SHP77 (cell line): Measurements from ENCODE around the gene PHLPP1.

Experiments
- DNase-seq, 2 experiments: peaks; one replicate each; lab custom pipeline; 2025; lab: John Stamatoyannopoulos, UW

PHLPP1 gene

DNA sequence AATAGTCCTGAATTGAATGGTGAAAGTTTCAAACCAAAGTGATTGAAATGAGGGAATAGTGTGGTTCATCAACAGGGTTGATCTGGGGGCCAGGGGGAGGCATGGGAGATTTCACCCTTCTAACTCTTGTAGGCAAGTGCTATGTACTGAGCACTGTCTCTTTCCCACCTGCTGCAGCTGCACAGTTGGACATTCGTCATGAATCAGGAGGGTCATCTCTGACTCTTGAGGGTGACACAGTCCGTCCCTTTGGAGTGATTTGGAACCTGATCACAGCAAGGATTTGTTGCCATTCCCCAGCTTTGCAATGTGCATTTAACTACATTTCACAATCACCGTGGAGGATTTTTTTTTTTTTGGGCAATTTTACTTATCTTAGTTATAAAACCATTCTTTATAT, 224.6 kb downstream of the PHLPP1 start:
- DNase-seq = peak; percentile 79 to 83

DNA sequence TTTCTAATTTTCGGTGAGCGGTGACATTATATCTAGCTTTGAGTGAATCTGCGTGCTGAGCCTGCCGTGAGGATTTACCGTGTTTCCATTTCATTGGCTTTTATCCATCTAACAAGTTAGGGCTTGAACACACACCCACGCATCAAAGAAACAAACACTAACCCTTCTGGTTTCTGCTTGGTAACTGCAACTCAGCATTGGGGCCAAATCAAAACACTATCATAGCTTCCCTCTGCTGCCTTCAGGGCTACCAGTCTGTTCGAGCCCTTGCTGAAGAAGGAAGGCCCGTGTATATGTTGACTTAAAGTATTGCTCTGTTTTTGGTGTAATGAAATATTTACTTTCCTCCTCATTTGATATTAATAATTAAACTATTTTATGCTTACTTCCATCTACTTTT, 227.2 kb downstream of the PHLPP1 start:
- no peak for DNase-seq

DNA sequence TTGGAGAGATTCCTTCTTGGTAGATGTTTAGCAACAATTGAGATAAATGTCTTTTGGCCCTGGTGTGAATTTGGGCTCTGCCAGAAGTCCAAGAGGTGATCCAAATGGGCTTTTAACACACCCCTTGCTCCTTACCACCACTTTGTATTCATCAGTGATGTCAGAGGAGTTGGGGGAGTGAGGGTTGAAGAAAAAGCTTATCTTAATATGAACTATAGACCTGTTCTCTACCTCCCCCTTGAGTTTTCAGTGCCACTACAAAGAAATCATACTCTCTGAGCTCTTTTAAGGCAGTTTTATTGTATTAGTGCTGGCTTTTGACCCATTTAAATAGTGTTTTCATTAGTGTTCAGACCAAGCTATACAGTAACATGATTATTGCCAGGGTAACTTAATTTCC, 229.1 kb downstream of the PHLPP1 start:
- no peak for DNase-seq

DNA sequence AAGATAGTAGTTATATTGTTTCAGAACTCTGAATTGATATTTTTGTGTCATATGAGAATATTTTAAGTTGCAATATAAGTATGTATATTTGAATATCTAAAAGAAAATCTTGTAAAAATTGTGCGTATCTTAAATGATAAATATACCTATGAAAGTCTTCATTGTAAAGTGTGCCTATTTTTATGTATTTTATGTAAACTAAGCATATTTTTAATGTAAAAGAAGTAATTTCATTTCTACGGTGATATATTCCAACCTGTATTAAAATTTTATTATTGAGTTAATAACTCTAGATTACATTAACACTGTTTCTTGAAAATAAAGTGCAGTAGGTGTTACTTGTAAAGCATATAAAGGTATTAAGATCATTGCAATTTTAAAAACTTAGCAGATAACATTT, 233.4 kb downstream of the PHLPP1 start:
- DNase-seq = no peak

DNA sequence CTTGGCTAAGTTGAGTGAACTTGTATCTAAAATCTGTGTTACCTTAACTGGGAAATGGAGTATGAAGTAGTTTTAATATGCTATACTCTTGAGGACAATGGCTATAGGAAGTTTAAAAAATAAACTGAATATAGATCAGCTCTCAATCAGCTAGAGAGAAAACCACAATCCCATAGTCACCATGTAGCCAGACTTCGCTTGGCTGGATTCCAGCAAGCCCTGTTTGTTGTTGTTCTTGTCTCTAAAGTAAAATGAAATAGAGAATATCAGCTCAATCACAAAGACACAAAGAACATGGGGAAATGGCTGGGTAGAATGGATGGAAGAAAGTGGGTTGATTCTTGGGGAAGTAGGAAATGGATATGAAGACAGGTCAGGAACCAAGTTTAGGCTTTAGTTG, 234.9 kb downstream of the PHLPP1 start:
- no peak for DNase-seq

DNA sequence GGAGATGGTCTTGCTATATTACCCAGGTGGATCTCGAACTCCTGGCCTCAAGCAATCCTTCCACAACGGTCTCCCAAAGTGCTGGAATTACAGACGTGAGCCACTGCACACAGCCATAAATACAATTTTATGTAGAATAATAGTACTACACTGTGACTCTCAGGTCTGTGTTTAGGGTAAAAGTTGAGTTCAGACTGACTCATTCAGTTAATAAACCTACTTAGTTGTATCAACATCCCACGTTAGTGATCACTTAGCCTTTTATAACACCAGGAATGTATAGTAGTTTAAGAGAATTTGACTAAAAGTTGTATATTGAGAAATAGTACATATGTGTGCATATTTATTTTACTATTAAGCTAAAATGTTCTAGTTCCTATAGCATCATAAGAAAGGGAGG, 237.5 kb downstream of the PHLPP1 start:
- no peak for DNase-seq

DNA sequence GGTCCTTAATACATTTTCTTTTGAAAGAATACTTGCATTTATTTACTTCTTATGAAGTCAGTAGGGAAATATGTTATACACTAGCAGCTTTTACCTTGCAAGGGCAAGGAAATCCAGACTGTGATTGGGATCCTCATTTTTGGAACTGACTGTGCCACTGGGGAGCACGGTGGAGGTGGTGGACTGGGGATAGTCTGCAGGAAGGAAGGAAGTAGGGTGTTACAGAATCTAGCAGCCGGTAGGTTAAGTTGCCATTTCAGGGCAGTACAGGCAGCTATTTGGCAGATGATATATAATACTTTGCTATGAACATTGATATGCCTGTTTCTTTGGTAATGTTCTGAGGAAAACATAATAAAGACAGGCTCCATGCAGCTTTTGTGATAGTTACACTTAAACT, 238.3 kb downstream of the PHLPP1 start:
- no peak for DNase-seq

DNA sequence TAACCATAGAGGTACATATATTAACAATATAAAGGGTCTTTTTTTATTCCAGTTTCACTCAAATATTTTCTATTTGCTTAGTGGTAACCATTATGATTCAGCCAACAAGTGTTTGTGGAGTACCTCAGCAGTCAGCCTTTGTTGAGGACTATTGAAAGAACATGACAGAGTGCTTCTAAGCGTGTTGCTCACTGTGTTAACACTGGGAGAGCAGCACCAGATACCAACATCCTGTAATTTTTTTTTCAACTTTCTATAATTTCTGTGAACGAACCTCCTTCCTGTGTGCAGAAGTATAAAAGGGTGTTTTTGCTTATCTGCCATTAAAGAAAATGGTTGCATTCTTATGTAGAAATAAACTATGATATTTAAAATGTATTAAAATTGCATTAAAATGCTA, 239.0 kb downstream of the PHLPP1 start:
- DNase-seq = peak in 1 of 2 experiments; percentile 37

DNA sequence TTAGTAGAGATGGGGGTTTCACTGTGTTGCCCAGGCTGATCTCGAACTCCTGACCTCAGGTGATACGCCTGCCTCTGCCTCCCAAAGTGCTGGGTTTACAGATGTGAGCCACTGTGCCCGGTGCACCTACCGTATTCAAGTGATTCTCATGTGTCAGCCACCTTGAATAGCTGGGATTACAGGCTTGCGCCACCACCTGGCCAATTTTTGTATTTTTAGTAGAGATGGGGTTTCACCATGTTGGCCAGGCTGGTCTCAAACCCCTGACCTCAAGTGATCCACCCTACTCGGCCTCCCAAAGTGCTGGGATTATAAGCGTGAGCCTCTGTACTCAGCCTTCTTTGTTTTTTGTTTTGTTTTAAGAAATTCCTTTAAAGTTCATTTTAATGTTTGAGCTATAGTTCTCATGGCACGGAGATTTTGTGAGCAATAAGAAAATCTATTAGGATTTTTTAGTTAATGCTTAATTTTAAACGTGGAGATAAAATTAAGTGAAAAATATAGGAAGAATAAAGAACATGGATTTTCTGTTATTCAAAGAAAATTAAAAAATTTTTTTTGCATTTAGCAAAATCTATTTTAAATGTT, 242.6 kb downstream of the PHLPP1 start:
- DNase-seq = peak; percentile 48 to 62

DNA sequence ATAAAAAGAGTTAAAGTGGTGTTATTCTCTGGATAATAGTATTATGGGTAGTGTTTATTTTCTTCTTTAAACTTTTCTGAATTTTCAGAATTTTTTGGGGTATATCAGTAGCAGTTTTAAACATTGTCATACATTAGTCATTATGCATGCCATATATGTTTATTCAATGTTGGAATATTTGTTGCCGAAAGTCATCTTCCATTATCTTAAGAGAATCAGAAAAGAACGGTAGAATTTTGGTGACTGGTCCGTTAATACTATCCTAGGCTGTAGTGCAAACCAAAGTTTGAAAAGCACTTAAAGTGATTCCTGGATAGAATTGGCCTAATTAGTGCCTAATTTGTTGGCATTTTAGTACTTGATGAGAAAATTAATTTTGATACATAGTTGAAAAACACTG, 244.1 kb downstream of the PHLPP1 start:
- no peak for DNase-seq

DNA sequence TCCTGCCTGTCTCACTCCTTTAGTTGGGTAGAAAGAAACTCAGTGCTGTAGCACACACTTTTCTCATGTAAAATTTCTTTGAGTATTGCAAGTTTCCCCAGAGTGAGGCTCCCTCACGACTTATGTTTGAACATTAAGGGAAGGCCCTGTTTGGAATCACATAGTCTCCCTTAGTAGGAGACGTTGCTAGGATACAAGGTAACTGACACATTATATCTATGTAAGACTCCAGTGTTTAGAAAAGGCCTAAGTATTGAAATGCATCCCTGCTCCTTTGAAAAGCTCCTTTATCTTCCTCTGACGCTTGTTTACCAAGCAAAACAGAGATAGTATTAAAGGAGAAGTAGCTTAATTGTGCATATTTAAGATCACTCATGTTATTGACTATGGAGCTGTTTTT, 248.2 kb downstream of the PHLPP1 start:
- DNase-seq = no peak

DNA sequence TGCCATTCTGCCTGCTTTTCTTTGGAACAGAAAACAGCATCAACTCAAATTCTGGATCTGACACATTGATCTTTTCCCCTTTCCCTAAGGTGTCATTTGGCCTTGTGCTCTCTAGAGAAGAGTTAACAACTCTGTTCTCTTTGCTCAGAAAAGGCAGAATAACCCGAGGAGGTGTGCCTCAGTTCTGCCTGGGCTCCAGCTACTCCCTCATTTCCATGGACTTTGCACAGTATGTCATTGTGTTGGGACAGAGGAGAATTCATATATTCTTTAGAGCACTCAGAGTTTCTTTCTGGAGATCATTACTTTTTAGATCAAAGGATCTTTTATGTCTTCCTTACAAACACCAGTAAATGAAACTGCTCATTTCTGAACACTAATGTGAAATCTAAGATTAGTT, 249.1 kb downstream of the PHLPP1 start:
- no peak for DNase-seq

DNA sequence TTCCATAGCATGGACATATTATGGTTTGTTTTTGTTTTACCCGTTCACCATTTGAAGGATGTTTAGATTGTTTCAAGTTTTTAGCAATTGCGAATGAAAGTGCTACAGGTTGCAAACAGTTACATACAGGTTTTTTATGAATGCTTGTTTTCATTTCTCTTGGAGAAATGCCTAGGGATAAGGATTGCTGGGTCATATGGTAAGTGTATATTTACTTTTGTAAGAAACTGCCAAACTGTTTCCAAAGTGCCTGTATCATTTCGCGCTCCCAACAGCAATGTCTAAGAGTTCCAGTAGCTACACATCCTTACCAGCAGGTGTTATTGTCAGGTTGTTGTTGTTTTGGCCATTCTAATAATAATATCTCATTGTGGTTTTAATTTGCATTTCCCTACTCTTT, 251.7 kb downstream of the PHLPP1 start:
- DNase-seq = no peak

DNA sequence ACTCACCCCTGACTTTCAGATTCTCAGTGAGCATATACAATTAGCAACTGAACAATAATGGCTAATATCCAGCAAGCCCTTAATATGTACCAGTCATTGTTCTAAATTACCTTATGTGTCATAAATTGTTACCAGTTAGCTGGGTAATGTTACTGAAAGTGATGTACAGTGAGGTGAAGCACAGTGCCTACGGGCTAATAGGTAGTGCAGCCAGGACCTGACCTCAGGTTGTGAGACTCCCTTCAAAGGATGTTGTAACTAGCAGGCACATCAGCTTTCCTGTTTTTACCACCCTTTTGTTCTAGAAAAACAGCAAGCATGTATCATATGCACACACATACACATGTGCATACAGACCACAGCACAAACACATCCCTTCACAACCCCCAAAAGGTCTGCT, 258.3 kb downstream of the PHLPP1 start:
- DNase-seq = no peak

DNA sequence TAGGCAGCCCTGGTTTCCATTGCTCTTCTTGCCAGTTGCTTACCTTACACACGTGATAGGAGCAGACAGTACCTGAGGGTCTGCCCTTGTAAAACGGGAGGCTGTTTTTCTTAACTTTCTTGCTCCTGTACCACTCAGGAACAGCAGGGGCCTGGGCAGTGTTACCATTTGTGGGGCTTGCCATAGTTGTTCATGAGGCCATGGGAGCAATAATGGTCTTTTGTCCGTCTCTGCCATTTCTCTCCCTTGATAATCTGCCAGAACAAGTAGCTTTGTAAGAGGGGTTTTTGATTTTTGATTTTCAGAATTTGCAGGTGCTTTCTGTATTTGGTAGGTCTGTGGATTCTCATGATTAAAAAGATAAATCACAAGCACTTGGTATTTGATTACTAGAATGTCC, 259.0 kb downstream of the PHLPP1 start:
- no peak for DNase-seq

DNA sequence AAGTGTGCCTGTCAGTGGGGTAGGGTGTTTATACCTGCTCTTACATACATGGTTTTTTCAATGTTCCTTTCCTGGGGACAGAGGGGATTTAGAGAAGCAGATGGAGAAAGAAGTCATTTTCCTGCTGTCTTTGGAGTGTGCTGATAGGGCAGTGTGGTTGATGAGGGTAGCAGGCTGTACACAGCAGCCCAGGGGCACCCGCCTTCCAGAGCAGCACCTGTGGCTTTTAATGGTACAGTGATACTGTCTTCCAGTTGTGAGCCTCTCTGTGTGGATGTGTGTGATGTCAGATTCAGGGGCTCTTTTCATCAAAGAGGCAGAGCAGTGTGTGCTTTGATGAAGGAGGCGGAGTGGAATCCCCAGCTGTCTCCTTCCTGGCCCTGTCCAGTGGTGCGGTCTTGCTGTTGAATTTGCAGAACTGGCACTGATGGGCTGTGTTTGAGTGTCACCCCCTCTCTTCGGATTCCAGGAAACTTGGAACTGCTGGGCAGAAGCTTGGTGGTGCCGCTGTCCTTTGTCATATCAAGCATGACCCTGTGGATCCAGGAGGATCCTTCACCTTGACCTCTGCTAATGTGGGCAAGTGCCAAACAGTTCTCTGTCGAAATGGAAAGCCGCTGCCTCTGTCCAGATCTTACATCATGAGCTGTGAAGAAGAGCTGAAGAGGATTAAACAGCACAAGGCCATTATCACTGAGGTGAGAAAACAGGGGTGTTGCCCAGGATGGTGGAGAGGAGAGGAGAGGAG, 259.8 kb downstream of the PHLPP1 start:
- DNase-seq = no peak

DNA sequence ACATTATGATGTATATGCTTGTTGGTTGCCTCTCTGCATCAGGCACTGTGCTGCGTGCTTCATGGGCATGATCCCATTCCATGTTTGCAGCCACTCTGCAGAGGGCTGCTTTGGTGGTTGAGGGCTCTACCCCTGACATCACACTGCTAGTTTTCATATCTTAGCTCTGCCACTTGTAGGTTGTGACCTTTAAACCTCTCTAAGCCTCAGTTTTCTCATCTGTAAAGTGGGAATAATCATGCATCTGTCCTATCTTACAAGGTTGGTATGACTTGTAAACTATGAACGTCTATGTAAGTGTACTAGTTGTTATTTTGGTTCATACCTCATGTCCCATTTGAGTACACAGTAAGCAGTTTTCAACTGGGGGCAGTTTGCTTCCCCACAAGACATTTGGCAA, 260.4 kb downstream of the PHLPP1 start:
- no peak for DNase-seq

DNA sequence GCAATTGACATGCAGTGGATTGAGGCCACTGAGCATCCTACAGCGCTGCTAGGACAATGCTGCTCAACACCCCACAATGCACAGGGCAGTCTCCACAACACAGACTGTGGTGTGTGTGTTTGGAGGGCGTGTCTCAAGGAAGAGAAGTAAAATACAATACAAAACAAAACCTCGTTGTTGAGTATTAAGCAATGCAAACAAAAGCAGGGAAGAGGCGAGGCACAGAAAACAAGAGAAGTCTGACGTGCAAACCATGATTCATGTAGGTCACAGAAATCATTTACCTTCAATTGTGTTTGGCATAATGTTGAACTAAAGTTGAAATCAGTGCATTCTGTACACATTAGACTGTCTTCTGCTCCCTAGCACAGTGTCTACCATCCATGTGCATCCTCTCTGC, 260.9 kb downstream of the PHLPP1 start:
- no peak for DNase-seq

DNA sequence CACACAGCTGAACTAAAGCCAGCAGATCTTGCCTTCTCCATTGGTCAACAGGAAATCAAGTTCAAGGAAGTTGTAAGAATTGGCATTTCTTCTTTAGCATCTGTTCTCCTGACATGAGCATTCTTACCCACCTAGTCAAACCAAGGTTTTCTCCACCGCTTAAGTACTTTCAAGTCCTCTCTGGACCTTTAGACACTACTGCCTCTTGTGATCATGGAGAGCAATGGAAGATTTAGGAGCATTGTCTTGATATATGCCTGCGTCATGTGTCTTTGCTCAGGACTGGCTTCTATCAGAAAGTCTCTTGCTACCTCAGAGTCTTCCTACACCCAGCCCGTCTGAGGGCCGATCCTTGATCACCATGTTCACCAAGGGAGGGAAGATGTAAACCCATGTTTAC, 262.2 kb downstream of the PHLPP1 start:
- no peak for DNase-seq

DNA sequence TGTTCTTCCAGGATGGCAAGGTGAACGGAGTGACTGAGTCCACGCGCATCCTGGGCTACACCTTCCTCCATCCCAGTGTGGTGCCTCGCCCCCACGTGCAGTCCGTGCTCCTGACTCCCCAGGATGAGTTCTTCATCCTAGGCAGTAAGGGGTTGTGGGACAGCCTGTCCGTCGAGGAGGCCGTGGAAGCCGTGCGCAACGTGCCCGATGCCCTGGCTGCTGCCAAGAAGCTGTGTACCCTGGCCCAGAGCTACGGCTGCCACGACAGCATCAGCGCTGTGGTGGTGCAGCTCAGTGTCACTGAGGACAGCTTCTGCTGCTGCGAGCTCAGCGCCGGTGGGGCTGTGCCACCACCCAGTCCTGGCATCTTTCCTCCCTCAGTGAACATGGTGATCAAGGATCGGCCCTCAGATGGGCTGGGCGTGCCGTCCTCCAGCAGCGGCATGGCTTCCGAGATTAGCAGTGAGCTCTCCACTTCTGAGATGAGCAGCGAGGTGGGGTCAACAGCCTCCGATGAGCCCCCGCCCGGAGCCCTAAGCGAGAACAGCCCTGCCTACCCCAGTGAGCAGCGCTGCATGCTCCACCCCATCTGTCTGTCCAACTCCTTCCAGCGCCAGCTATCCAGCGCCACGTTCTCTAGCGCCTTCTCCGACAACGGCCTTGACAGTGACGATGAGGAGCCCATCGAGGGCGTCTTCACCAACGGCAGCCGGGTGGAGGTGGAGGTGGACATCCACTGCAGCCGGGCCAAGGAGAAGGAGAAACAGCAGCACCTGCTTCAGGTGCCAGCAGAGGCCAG, 263.1 kb downstream of the PHLPP1 start:
- no peak for DNase-seq

DNA sequence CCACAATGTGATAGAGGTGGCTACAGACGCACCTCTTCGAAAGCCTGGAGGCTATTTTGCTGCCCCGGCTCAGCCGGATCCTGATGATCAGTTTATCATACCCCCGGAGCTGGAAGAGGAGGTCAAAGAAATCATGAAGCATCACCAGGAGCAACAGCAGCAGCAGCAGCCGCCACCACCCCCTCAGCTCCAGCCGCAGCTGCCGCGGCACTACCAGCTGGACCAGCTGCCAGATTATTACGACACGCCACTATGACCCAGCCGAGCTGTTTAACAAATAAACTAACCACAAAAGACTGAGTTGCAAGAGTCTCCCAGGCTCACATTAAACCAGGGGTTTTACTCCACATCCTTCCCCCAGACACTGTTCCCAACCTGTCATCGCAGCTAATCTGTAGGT, 263.8 kb downstream of the PHLPP1 start:
- DNase-seq = peak; percentile 85 to 91

DNA sequence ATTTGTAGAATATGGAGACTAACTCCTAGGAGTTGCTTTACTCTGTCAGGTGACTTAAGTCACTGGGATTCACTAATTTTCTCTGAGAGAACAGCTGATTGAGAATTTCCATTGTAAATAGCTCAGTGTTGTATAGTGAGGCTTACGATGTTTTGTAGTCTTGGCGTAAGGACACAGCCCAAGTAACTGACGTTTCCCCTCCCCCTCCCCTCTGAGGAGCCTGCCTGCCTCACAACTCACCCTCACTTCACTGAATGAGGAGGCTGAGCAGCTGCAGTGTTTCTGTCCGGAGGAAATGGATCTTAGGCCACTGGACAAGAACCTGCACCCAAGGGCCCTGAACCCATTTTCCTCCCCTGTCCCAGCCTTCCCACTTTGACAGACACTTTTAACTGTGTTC, 264.6 kb downstream of the PHLPP1 start:
- no peak for DNase-seq

DNA sequence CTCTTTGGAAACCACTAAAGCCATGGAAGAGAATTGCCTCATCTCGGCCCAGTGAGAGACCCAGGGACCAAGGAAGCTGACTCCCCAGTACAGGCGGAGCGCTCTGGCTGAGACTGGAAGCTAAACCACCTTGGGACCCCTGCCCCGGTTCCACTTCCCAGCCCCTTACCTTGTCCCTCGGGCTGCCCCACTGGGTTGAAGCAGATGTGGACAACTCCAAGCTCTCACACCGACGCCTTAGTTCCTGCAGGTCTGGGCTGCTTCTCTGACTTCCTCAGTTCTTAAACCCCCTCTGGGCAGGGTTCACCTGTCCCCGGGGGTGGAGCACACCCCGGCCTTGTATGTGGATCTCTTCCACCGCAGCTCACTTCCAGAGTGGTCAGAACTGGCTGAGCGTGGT, 266.2 kb downstream of the PHLPP1 start:
- DNase-seq = no peak
